ENCODE results near the gene ZNF800.
A peak's percentile ranks its signal among the peaks of the same experiment; 100 is the strongest.

ZNF800 gene

GRCh38 chr7:127350586-127350985, 41.9 kb downstream of the ZNF800 start:
- H3K4me3 ChIP-seq (ENCODE audit: control insufficient read depth, low read depth, low read length) = no peak overlapping the region
- TF ChIP-seq CTCF (conservative IDR thresholded peaks at IDR 0.05; ENCODE audit: control insufficient read depth, insufficient read depth, low read depth, low read length) = no peak
- no peak for DNase-seq (ENCODE audit: low read depth)

GRCh38 chr7:127349881-127350280, 42.6 kb downstream of the ZNF800 start:
- no peak for DNase-seq (ENCODE audit: low read depth)
- H3K4me3 ChIP-seq (ENCODE audit: control insufficient read depth, low read depth, low read length) = no peak overlapping the region
- TF ChIP-seq CTCF (conservative IDR thresholded peaks at IDR 0.05; ENCODE audit: control insufficient read depth, insufficient read depth, low read depth, low read length) = no peak

- TF ChIP-seq CTCF (conservative IDR thresholded peaks at IDR 0.05; ENCODE audit: control insufficient read depth, insufficient read depth, low read depth, low read length) = no peak
- peak overlapping the region; percentile 41 for H3K4me3 ChIP-seq (ENCODE audit: control insufficient read depth, low read depth, low read length)
- DNase-seq (ENCODE audit: low read depth) = no peak
These were observed 44.3 kb downstream of the ZNF800 start for GRCh38 chr7:127348247-127348631.

GRCh38 chr7:127347567-127348246, 44.8 kb downstream of the ZNF800 start:
- H3K4me3 ChIP-seq (ENCODE audit: control insufficient read depth, low read depth, low read length) = peak overlapping the region; percentile 41
- DNase-seq (ENCODE audit: low read depth) = peak; percentile 52

GRCh38 chr7:127346575-127347256, 45.8 kb downstream of the ZNF800 start:
- DNase-seq (ENCODE audit: low read depth) = no peak
- H3K4me3 ChIP-seq (ENCODE audit: control insufficient read depth, low read depth, low read length) = no peak overlapping the region
- TF ChIP-seq CTCF (conservative IDR thresholded peaks at IDR 0.05; ENCODE audit: control insufficient read depth, insufficient read depth, low read depth, low read length) = no peak

More at GRCh38 chr7:127347567-127348246, 44.8 kb downstream of the ZNF800 start:
- peak; percentile 10 for TF ChIP-seq CTCF (conservative IDR thresholded peaks at IDR 0.05; ENCODE audit: control insufficient read depth, insufficient read depth, low read depth, low read length)

- H3K4me3 ChIP-seq (ENCODE audit: control insufficient read depth, low read depth, low read length) = no peak overlapping the region
- no peak for TF ChIP-seq CTCF (conservative IDR thresholded peaks at IDR 0.05; ENCODE audit: control insufficient read depth, insufficient read depth, low read depth, low read length)
- no peak for DNase-seq (ENCODE audit: low read depth)
These were observed 49.9 kb downstream of the ZNF800 start for GRCh38 chr7:127342596-127342995.

Measured in fibroblast of mammary gland (primary cell).